Right atrium auricular region (tissue), 2 donors: ENCODE data around the gene SLC44A3. TPM values are rescaled to one million over a fixed set of nuclear protein-coding genes. Genes with fewer than 3 reads are reported as not detected.

ENCODE experiments used
- DNase-seq: peaks from one replicate; pipeline ENCODE4 v3.0.0-alpha.2; 2019; ENCODE audit warnings: low spot score
- H3K27ac ChIP-seq, 2 donors: fragments of 200-600 bp; sonication (generic); 1 replicate in 1 of 2; 2 replicates in 1 of 2; pipeline ENCODE4 v1.5.1; 2016 to 2019
- H3K27me3 ChIP-seq, 2 donors: fragments of 200-600 bp; sonication (generic); one replicate each; pipeline versions ENCODE4 v1.5.1 to v1.6.0; 2017 to 2019
- H3K36me3 ChIP-seq: fragments of 200-600 bp; sonication (generic); one replicate; pipeline ENCODE4 v1.5.1; 2016
- H3K4me1 ChIP-seq, 2 donors: fragments of 200-600 bp; sonication (generic); one replicate each; pipeline versions ENCODE4 v1.5.1 to v1.6.0; 2017 to 2019
- H3K4me3 ChIP-seq, 2 donors: fragments of 200-600 bp; sonication (generic); 1 replicate in 1 of 2; 2 replicates in 1 of 2; pipeline ENCODE4 v1.5.1; 2017 to 2019; ENCODE audit warnings: mild to moderate bottlenecking in 1 of 2, moderate library complexity in 1 of 2
- H3K9me3 ChIP-seq, 2 donors: fragments of 200-600 bp; sonication (generic); one replicate each; pipeline ENCODE4 v1.5.1; 2019
- total RNA-seq, 2 donors: library from RNA; depleted of rRNA; stranded (reverse); fragments of >200 nt; gene quantifications; one replicate each; pipeline ENCODE4 v1.1.0, GENCODE V29; 2016
- TF ChIP-seq, protein P1 (sequence below), 2 donors: fragments of 200-600 bp; sonication (generic); IDR thresholded peaks; one replicate each; pipeline ENCODE4 v1.5.1; 2019; ENCODE audit warnings: antibody characterized with exemption in 2 of 2

The SLC44A3 gene
- total RNA-seq, 2 donors from 2014 or later: 2.7 to 9.5 TPM

DNA sequence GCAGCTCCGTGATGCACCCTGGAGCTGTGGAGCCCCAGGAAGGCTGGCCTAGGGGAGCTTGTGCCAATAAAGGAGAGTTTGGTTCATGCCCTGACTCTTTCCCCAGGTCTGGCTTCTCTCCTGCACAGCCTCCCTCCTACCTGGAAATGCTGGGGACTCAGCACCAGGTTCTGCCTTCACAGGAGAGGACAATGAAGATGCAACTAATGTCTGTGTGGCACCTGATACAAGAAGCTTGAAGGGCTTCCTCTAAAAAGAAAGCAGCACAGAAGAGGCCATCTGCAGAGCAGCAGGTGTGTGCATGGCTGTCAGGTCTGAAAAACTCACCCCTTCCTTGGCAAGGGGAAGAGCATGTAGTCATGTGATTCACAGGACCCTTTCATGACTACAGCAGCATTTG, 43.7 kb upstream of the SLC44A3 start:
- H3K27ac ChIP-seq: no peak overlapping the region
- DNase-seq: no peak
- H3K36me3 ChIP-seq: no peaks in the 10 kb centered on the region
- H3K9me3 ChIP-seq: no peaks in the 10 kb centered on the region
- TF ChIP-seq, protein P1, sequence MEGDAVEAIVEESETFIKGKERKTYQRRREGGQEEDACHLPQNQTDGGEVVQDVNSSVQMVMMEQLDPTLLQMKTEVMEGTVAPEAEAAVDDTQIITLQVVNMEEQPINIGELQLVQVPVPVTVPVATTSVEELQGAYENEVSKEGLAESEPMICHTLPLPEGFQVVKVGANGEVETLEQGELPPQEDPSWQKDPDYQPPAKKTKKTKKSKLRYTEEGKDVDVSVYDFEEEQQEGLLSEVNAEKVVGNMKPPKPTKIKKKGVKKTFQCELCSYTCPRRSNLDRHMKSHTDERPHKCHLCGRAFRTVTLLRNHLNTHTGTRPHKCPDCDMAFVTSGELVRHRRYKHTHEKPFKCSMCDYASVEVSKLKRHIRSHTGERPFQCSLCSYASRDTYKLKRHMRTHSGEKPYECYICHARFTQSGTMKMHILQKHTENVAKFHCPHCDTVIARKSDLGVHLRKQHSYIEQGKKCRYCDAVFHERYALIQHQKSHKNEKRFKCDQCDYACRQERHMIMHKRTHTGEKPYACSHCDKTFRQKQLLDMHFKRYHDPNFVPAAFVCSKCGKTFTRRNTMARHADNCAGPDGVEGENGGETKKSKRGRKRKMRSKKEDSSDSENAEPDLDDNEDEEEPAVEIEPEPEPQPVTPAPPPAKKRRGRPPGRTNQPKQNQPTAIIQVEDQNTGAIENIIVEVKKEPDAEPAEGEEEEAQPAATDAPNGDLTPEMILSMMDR (IDR thresholded peaks at IDR 0.05): no peak
- no peaks in the 10 kb centered on the region for H3K27me3 ChIP-seq
- H3K4me3 ChIP-seq: no peak overlapping the region
- peaks cover 0 to 6% of the 10 kb centered on the region in 2 donors for H3K4me1 ChIP-seq

DNA sequence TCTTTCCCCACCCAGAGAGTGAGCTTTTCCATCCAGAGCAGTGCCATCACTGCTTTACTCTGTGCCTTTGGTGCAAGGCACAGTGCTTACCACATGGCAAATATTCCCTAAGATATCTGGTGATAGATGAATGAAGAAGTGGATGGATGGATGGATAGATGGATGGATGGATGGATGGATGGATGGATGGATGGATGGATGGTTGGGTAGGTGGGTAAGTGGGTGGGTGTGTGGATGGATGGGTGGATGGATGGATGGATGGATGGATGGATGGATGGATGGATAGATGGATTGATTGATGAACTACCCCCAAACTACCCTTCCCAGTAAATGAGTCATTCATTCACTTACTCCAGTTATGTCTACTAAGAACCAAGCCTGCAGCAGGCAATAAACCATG, 42.9 kb upstream of the SLC44A3 start:
- H3K27ac ChIP-seq: no peak overlapping the region

DNA sequence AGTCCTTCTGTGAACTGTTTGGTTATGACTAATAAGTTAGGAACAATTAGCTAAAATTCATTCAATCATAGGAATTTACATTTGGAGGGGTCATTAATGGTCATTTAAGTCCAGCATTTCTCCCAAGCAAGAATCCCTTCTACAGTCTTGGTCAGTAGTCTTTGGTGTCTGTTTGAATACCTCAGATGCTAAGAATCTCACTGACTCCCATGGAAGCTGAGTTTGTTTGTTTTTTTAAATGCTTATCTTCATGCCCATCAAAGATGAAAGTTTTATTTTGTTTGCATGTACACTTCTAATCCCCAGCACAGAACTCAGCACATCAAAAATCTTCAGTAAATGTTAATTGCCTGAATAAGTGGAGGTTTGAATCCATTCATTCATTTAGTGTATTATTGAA, 41.3 kb upstream of the SLC44A3 start:
- Histone ChIP-seq H3K4me1 (peaks cover 0 to 12% of the 10 kb centered on the region in 2 donors), H3K4me3 (no peak overlapping the region), H3K36me3 (no peaks in the 10 kb centered on the region), H3K27me3 (no peaks in the 10 kb centered on the region), H3K27ac (no peak overlapping the region), H3K9me3 (no peaks in the 10 kb centered on the region)
- DNase-seq: no peak
- TF ChIP-seq, protein P1 (IDR thresholded peaks at IDR 0.05): no peak

More for the DNA sequence above, 42.9 kb upstream of the SLC44A3 start:
- no peaks in the 10 kb centered on the region for H3K36me3 ChIP-seq
- no peak overlapping the region for H3K4me3 ChIP-seq
- no peak for DNase-seq
- TF ChIP-seq, protein P1 (IDR thresholded peaks at IDR 0.05): no peak
- no peaks in the 10 kb centered on the region for H3K27me3 ChIP-seq
- H3K9me3 ChIP-seq: no peaks in the 10 kb centered on the region
- peaks cover 0 to 6% of the 10 kb centered on the region in 2 donors for H3K4me1 ChIP-seq

DNA sequence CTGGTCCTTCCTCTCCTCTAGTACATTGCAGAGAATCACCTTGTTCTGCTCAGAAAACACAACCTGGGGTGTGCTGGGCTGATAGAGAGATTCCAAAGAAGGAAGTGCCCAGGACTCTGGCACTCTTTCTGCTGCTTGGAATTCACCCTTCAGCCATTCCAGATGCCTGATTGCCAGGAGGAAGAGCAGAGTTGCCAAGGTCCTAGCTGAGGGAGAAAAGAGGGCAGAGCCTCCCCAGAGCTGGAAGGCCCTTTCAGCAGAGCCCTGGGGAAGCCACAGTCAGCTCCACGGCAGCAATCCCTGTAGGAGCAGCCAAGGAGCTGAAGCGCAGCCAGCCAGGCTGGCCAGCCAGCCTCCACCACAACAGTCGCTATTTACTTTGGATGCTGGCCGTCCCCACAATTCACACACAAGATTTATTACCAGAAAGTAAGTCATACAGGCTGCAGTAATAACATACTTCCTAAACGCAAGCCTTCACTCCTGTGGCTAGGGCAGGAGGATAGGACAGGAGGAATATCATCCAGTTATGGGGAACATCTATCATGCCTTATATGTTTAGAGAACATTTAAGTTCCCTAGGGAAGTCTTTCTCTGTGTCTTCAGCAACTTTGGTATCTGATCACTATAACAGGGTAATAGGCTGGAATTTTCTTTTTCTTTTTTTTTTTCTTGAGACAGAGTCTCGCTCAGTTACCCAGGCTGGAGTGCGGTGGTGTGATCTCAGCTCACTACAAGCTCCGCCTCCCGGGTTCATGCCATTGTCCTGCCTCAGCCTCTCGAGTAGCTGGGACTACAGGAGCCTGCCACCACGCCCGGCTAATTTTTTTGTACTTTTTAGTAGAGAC, 36.6 kb upstream of the SLC44A3 start:
- TF ChIP-seq, protein P1 (IDR thresholded peaks at IDR 0.05): no peak

DNA sequence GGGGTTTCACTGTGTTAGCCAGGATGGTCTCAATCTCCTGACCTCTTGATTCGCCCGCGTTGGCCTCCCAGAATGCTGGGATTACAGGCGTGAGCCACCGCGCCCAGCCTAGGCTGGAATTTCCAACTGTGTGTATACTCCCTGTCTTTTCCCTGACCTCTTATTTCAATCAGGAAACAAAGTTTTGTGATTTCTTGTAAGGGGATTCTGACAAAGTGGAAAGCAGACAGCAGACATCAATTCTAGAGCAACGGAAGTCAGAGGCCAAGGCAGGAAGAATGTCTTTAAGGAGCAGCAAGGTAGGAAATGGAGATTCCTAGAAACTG, 36.0 kb upstream of the SLC44A3 start:
- no peaks in the 10 kb centered on the region for H3K9me3 ChIP-seq

More for the DNA sequence above, 36.6 kb upstream of the SLC44A3 start:
- Histone ChIP-seq H3K4me1 (peaks cover 0 to 17% of the 10 kb centered on the region in 2 donors), H3K36me3 (no peaks in the 10 kb centered on the region), H3K9me3 (no peaks in the 10 kb centered on the region), H3K27me3 (no peaks in the 10 kb centered on the region), H3K27ac (peak overlapping the region; percentile 62 to 63), H3K4me3 (no peak overlapping the region)
- DNase-seq: peak; percentile 81

More for the DNA sequence above, 36.0 kb upstream of the SLC44A3 start:
- no peak overlapping the region for H3K4me3 ChIP-seq
- TF ChIP-seq, protein P1 (IDR thresholded peaks at IDR 0.05): no peak
- no peaks in the 10 kb centered on the region for H3K36me3 ChIP-seq
- H3K4me1 ChIP-seq: peaks cover 0 to 17% of the 10 kb centered on the region in 2 donors
- H3K27me3 ChIP-seq: no peaks in the 10 kb centered on the region
- H3K27ac ChIP-seq: peak overlapping the region; percentile 62 to 63
- no peak for DNase-seq
